Activated T-helper 9 cell treated with anti-CD3 and anti-CD28 coated beads, Interleukin-2, amount 50 U/mL, for 16 hours (primary cell): ENCODE data around the gene NPSR1.
"Not testable (repeated sequence)": the region's sequence is repeated elsewhere in the genome, so short reads cannot be mapped to it uniquely, and the experiment has no call there.

Source experiments
- DNase-seq: peaks from one replicate; pipeline ENCODE4 v3.0.0-alpha.2; 2020; ENCODE audit warnings: low read depth

The NPSR1 gene

DNA sequence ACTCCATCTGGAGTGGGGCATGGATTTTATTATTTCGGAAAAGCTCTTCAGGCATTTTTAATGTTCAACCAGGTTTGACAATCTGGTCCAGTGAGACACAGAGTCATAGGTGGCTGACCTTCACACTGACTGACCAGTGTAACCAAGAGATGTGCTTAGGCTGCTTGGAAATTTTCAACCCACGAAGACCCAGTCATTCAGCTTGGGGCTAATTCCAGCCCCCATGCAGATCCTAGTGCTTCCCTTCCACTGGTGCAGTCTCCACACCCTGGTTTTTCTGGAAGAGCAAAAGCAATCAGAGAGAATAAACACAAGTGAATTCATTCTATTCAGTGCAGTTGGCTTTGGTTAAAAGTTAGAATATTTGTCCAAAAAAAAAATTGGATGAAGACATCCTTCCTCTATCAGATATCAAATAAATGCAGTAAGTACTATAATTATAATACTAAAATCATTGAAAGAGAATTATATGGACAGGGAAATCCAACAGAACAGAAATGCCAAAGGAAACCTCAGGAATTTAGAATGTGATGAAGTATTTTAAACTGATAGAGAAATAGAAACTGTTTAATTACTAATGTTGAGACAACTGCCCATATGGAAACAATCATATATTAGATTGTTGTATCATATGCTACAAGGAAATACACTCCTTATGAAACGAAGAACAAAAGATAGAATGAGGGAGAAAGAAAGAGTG, 178.0 kb downstream of the NPSR1 start:
- no peak for DNase-seq

DNA sequence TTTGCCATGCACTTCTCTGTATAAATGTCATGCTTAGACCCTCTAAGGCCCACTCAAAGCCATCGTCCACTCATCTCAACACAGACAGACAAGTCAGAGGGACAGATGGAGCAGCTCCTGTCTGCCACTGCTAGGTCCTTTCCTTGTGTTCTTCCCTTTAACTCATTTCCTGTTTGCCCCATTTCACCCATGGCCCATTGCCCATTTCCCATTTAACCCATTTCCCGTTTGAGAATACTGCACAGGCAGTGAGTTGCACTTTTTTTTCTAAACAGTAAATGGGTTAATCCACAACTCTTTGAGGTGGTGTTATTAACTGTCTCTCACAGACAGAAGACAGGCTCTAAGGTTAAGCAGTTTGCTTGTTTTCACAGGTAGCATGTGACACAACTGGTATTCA, 179.3 kb downstream of the NPSR1 start:
- no peak for DNase-seq

DNA sequence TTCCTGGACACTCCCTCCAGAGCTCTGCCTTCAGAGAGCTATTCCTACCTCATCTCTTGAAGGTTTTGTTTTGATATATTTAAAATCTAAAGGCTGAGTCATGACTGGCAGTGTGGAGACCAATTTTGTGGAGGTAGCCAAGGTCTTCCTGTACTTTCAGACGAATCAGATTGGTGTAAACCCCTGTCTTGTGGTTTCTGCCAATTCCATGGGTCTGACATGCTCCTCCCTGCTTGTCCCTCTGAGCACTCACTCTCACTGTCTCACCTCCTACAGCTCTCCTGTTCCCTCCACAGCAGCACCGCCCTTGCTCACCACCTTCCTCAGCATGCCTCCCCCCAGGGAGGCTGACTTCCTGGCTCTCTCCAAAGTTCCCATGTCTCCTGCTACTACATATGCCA, 179.8 kb downstream of the NPSR1 start:
- no peak for DNase-seq

DNA sequence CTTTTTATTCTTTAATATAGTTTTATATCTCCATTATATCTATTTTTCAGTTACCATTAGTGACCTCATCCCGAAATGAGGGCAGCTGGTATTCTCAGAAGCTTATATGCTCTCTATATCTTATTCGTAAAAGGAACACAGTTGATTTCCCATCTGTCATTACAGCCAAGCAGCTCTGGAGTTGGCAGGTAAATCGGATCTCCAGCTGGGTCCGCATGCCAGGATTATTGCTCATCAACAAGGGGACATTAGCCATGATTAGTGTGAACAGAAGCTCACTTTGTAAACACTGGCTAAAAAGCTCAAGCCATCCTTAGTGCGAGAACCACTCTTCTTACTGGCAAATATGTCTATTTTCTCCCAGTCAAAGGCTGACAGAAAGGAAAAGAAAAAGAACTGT, 180.3 kb downstream of the NPSR1 start:
- no peak for DNase-seq

DNA sequence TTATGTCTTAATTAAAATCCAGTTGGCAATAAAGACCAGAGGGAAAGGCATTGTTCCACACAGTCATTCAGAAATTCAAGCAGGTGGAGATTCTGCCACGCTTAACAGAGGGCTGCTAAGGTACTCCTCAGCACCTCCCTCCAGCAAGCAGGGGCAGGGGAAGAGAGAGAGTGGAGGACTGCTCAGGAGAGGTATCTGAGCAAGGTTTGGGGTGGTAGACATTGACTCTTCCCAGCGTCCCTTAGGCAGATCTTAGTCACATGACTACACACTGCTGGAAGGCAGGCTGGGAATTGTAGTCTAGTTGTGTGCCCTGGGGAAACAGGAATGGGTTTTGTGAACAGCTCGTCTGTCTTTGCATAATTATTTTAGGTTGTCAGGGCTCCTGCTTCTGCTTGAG, 181.6 kb downstream of the NPSR1 start:
- no peak for DNase-seq

DNA sequence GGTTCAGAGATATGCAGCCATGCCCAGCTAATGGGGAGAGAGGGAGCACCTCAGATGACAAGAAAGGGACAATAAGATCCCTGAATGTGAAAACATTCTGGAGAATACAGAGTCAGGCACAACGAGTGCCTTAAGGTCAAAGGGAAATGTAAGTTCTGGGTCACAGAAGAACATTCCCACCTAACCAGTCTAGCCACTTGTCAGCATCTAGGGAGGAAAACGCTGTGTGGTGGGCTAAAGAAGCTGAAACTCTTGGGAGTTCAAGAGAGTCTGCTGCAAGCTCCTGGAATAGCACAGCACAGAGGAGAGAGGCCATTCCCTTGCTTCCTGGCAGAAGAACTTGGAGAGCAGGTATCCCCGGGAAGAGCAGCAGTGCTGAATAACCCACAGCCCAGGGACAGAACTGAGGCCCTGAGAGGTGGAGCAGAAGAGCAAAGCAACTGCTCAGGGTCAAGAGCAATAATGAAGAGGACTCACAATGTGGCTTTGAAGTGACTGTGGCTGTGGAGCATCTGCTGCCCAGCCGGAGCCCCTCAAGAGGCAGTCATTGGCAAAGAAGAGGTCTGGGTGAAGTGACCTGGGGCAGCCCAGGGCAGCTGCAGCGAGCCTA, 182.3 kb downstream of the NPSR1 start:
- no peak for DNase-seq

DNA sequence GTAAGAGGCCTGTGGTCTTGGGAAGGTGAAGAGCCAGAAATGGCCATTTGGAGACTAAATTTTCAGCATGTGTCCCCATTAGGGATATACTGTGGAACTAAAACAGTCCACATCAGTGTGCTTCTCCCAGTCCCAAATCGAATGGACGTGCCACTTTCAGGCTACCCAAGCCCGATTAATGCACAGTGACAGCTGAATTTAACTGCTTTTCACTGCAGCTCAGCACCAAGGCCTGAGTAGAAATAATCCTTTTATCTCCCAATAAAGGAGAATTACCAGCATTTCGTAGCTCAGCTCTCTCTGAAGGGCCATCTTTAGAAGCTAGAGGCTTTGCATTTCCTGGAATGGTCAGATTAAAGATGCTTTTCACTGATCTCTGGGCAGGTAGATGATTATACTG, 183.3 kb downstream of the NPSR1 start:
- no peak for DNase-seq

DNA sequence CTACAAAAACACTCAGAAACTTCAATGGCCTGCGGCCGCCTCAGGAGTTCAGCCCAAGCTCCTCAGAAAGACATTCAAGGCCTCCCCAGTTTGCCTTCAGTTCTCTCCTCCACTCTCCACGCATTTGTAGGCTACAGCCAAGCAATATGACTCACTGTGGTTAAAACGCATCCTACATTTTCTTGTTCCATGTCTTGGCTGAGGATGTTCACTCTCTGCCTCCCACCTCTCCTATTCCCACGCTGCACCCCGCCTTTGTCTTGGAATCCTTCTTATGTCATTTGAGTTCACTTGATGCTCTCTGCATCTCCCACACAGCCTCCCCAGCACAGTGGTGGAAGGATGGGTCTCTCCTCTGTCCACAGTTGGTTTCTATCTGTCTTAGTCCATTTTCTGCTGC, 184.8 kb downstream of the NPSR1 start:
- DNase-seq: no peak

DNA sequence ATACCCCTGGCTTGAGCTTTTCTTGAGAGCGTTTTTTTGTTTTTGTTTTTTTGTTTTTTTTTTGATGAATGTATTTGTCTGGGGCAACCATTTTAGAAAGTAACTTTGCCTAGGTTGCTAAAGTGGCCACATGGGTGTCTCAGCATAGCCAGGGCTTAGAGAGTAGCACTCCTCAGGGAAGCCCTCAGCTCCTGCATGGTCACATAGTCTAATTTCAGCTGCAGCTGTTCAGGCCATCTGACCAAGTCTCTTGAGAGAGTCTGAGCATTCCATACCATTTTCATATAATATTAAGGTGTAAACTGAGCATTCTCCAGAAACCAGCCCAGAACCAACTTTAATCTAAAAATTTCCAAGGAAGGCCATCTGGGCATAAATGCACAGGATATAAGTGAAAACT, 186.4 kb downstream of the NPSR1 start:
- no peak for DNase-seq

DNA sequence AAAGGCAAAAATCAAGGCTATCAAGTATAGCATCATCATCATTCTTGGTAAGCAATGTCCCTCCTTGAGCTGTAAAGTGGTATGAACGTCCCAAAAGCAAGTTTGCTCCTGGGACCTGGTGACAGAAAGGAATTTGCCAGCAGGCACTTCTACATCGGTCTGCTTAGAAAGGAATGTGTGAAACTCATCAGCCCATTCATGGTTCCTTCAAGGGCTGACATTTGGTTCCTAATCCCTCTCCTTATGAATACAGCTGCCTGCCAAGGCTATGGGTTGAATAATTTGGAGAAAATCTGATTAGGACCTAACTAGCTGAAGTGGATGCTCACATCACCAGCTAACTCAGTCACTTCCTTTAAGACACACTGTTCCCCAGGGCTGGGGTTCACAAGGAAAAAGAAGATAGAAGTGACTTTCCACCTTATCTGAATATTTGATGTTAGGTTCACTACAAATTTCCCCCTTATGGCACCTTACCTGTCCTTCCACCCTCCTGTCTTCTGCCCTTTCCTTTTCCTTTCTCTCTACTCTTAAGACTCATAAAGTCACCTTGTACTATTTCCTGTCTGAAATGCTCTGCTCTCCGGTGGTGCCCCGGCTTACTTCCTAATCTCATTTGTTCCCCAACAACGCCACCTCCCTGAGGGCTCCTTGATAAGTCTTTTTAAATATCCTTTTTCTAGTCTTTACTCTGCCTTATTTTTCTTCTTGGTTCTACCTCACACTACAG, 187.1 kb downstream of the NPSR1 start:
- DNase-seq: no peak

DNA sequence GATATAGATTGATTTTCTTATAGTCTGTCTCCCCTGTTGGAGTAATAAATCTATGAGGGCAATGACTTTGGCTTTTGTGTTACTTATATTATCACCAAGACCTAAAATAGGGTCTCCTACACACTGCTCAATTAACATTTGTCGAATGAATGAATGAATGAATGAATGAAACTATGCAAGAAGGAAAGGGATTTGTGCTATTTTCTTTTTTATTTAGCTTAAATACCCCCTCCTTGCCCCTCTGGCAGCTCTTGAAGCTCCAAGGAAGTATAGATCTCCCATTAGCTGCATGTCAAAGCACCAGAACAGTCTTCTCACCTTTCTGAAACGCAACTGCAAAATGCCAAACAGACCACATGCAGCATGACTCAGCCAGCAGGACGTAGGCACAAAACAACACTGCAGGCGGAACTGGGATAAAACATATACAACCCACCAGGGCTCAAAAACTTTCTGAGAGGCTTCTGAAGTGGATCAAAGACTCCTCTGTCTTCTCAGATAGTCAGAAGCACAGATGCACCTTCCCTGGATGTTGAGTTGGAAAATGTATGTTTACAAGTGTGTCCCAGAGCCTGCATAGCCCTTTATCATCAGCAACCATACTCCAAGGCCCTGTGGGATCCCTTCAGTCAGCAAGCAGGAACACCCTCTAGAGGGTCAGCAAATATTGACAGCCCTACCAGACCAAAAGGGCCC, 187.8 kb downstream of the NPSR1 start:
- no peak for DNase-seq

DNA sequence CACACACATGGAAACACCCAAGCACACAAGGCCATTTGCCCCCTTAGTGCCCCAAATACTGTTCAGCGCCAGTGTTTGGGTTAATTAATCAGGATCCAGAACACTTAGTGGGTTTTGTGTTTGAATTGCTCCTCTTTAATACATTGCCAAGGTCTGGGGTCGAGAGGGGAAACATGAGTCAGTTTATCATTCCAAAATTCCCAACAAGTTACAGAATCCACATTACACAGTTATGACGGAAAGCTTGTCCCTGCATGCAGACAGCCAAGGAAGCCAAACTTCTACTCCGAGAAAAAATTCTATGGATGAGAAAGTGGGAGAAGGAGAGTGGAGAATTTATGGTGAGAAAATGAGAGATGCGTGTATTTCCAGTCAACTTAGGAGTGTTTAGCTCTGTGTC, 189.0 kb downstream of the NPSR1 start:
- DNase-seq: no peak

DNA sequence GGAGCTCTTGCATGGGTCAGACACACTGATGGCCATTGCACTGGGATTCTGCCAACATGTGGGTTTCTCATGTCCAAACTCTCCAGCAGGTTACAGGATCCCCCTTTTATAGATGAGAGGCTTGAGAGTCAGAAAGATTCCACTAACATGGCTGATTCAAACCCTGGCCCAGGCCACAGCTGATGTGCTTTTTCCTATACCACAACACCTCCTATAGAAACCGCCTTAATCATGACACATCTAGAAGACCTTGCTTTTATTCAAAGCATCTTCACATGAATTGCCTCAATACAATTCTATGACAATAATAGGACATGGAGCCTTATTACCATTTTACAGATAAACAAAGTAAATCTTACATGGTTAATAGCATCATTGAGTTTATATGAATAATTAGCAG, 190.7 kb downstream of the NPSR1 start:
- DNase-seq: no peak

DNA sequence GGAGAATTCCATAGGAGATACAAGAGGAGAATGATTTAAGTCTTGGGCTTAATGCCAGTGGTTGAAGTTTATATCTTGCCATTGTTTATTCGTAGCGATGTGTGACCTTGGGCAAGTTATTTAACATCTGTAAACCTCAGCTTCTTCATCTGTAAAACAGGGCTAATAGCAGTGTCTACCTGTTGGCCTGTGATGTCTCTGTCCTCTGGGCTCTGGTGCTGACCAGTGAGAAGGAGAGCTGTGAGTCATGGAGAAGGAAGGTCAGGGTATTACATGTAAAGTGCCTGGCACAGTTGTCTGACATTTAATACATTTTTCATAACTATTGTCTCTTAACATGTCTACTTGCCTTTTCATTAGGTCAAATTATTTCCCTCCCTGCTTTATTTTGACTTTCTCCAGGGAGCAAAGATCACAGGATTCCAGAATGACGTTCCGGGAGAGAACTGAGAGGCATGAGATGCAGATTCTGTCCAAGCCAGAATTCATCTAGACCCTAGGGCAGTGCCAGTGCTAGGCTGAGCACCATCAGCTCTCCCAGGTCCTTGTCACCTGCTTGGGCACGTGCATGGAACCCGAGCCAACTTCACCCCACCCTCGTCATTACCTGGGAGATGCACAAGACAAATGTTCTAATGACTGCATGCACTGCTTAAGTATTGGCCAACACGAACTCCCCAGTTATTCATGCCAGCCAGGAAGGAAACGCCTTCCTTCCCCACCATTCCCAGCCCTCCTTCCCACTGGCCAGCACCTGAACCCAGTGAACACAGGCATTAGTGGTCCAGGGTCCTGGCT, 191.3 kb downstream of the NPSR1 start:
- no peak for DNase-seq

DNA sequence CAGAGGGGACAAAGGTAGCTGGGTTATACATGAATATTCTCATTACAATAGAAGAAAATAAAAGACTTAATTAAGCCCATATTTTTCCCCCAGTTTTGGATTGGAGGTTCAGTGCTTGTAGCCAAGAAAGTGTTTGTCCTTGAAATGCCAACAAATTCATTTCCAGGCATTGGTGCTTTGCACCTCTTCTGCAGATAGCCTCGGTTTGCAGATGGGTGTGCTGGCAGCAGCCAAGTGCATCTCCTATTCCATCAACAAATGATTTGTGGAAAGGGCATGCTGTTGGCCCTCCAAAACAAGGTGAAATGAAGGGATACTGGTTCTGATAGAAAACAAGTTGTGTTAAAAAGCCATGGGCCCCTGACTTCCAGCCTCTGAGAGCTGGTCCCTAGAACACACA, 192.0 kb downstream of the NPSR1 start:
- no peak for DNase-seq

DNA sequence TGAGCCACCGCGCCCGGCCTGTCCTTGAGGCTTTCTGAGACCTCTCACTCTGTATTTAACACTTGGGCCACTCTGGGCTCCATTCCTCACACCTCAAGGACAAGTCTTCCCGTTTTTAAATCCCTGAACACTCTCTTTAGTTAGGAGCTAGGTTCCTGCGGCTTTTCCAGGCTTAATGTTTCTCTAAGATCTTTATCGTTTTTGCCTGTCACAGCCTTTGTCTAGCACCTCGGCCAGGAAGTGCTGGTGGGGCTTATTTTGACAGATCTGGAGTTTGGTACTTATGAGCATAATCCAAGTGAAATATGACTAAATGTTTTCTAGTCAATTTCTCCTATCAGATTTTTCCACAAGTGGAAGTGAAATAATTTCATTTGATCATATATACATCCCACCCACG, 192.7 kb downstream of the NPSR1 start:
- no peak for DNase-seq

DNA sequence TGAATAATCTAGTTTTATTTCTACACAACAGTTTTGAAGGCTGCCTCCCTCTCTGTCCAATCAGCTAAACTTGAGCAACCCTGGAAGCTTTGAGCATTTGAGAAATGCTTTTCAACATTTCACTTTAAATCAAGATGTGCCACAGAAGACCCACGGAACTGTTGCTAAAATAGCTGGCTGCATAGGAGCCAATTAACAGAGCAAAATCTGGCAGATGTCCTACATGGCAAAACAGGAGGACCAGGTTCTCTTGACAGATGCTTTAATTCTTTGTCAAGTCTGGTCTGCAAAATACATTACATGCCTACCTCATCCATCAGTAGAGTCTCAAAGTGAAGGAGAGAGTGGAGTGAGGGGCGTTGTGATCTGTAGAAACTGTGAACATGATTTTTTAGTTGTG, 193.4 kb downstream of the NPSR1 start:
- DNase-seq: no peak

DNA sequence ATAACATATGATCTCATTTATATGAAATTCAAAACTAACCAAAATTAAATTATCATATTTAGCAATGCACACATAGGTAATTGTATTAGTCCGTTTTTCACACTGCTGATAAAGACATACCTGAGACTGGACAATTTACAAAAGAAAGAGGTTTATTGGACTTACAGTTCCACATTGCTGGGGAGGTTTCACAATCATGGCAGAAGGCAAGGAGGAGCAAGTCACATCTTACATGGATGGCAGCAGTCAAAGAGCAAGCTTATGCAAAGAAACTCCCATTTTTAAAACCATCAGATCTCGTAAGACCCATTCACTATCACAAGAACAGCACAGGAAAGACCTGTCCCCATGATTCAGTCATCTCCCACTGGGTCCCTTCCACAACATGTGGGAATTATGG, 200.4 kb downstream of the NPSR1 start:
- not testable (repeated sequence) for DNase-seq

DNA sequence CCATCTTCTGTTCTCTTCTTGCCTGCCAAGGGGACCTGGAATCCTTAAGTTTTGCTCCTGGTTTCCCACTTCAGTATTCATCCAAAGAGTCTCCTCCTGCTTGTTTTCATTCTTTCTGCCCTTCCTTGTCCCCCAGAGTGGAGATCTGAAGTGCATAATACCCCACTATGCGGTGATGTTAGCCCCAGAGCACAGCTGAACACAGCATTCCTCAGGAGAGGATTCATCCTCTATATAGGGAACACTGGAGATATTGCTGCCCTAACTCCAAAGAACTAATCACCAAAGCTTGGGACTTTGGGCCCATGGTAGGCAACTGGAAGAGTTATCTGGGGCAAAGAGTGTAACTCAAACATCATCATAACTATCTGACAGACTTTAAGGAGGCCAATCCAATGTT, 201.3 kb downstream of the NPSR1 start:
- DNase-seq: not testable (repeated sequence)

DNA sequence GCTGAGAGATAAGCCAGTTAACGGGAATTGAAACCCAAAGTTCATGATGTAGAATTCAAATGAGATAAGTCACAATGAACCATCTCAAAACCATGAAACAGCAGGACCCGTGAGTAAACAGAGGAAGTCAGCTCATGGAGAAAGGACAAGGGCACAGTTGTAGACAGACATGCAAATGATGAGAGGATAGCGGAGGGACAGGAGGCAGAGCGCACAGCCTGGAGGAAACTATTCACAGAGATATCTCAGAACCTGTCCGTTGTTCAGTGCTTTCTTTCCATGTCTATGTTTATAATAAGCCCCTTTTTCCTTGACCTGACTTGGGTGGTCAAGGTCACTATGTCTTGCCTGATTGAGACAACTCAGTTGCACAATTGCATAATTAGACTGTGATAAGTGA, 208.2 kb downstream of the NPSR1 start:
- DNase-seq: not testable (repeated sequence)

DNA sequence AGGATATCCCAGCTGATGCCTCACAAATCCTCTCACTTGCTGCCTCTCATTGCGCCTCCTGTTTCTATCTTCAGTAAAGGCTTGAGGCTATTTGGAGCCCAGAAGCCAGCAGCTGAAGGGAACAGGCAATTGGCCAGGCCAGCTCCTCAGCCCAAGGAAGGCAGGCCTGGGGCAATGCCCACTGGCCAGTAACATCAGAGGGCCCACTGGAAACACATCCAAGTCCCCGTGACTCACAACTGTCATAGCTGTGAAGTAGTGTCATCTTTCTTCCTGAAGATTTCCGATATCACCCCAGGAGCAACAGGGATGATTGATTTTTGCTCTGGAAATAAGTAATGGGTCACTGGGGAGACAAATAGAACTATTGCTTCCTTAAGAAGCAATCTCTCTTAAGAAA, 209.3 kb downstream of the NPSR1 start:
- not testable (repeated sequence) for DNase-seq

DNA sequence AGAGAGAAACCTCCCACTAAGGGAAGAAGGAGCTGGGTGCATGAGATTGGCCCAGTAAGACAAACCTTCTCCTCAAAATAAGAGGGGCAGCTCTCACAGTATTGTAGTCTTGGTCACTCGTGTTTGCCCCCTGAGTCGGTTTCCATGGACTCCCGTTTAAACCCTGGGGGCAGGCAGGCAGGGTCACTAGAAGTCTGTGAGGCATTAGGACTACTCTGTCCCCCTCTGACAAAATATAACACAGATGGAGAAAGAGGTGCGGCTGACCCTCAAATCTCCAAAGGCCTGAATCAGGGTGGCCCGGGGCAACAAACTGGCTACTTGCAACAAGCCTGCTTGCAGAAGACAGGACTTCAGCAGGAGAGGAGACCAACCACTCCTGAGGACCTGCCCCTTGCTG, 210.6 kb downstream of the NPSR1 start:
- DNase-seq: not testable (repeated sequence)
